HG02642 (cell line): ENCODE data around the gene RFNG.
A peak's percentile ranks its signal among the peaks of the same experiment; 100 is the strongest.

Source experiments
- ATAC-seq: cut with Tn5 transposase; IDR thresholded peaks from one replicate; pipeline ENCODE4 v1.9.1; 2021; ENCODE audit warnings: mild to moderate bottlenecking; ENCODE audit not compliant: unreplicated experiment, poor library complexity

Gene RFNG

DNA sequence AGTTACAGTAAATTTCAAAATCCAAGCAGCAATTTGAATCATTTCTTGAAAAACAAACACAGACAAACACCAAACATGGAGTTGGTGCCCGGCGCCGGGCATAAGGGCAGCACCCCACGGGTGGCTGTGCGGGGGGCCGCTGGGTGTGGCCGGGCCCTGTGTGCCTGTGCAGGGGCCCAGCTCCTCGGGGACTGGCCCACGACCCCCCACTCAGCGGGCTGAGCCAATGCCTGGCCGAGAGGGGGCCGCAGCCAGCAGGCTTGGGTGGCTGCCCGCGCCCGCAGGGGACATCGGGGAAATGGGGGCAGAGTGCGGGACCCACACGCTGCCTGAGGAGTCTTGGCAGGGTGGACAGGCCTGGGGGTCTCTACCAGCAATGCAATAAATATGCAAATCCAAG lies 26.8 kb upstream of the RFNG start:
- ATAC-seq = no peak

DNA sequence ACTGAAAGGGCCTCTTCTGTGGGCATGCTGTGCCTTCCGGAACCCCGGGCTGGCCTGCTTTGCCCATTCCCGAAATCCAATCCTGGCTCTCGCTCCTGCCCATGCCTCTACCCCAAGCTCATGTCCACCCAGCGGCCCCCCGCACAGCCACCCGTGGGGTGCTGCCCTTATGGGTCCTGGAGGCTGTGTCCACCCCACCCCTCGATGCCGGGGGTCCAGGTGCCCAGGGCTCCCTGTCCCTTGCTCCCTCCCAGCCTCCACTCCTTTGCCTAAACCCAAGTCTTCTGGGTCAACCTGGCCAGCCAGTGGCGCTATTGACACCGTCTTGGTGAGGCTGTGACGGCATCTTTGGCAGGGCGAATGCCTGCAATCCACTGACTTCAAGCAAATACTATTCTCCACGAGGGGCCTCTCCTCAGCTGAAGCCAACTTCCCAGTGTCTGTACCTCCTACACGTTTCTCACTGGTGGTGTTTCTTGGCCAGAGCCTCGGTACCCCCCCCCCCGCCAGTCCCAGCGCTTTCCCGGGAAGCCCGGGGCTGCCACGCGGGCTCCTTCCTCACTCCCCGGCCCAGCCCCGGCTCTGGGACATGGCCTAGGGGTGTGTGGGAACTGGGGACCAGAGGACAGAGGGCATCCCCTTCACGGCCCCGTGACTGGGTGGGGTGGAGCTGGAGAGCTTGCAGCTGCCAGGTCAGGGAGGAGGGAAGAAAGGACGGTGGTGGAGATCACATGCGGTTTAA lies 26.2 kb upstream of the RFNG start:
- ATAC-seq = no peak

DNA sequence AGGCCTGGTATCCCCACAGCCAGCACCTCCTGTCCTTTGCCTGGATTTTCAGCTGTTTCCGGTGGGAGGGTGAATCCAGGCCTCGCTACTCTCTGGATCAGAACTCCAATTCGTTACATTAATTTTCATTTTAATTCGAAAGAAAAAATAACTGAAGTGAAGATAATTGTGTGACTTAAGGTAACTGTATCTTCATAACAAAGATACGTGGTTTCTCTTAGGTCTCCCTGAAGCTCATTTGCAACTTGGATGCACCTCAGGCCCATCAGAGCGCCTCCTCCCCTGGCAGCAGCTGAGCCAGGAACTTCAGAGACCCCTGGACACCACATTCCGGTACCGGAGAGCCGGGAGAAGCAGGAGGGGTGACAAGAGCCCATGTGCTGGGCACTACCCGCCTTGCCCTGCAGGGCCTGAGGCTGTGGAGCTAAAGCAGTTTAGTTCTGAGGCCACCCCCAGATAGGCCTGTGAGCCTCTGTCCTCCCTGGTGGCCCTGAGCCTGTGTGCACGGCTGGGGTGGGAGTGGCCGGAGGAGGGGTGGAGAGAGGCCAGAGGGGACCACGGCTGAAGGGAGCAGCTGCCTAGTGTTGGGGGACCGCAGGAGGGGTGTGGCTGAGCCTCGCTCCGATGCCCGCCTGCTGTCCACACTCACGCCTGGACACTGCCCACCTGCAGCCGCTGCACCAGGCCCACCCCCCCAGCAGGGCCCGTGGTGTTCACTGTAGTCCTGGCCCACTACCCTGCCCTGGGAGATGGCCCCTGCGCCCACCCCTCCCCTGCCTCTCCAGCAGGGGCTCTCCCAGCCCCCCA lies 25.4 kb upstream of the RFNG start:
- no peak for ATAC-seq

DNA sequence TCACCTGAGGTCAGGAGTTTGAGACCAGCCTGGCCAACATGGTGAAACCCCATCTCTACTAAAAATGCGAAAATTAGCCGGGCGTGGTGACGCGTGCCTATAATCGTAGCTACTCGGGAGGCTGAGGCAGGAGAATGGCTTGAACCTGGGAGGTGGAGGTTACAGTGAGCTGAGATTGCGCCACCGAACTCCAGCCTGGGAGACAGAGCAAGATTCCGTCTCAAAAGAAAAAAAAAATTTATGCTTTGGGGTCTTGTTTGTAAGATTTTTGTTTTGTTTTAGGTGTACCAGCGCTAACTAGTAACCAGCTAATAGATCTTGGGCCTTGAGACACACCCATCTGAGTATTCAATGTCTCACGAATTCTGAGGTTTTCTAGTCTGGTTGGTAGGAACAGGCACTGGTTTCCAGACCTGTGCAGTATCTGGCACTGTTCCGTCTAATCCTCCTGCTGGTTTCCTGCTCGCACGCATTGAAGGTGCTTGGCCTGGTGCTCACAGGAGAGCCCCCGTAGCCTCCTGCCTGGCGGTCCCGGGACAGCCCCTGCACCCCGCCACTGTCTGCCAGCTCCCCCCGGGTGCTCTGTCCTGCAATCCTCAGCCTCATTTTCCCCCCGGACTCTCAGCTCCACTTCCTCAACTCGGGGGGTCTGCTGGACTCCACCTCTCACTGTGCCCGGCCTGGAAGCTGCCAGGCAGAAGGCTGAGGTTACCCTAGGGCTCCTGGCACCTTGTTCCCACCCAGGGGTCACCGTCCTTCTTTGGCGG lies 24.6 kb upstream of the RFNG start:
- no peak for ATAC-seq

DNA sequence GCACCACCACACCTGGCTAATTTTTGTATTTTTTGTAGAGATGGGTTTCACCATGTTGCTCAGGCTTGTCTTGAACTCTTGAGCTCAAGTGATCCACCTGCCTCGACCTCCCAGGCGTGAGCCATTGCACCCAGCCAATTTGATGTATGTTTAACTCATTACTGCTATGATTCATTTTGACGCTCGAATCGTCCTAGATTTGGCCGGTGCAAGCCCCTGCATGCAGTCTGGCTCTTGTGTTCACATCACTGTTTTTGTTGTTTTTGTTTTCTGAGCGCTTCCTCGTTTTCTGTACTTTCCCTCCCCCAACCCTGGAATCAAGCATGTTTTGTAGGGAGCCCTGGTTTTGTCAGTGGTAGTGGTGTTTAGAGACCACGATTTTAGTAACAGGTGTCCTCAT lies 21.8 kb upstream of the RFNG start:
- ATAC-seq = no peak

DNA sequence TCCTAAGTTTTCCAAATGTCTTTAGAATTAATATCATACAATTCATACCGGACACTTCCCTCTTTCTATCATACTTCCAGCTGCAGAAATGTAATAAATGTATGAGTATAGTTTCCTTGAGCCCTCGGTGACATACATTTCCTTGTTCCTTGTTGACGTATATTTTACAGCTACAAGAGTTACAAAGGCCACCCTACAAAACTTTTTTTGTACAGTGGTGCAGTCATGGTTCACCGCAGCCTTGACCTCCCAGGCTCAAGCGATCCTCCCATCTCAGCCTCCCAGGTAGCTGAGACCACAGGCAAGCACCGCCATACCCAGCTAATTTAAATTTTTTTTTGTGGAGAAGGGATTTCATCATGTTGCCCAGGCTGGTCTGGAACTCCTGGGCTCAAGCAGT lies 21.2 kb upstream of the RFNG start:
- no peak for ATAC-seq

DNA sequence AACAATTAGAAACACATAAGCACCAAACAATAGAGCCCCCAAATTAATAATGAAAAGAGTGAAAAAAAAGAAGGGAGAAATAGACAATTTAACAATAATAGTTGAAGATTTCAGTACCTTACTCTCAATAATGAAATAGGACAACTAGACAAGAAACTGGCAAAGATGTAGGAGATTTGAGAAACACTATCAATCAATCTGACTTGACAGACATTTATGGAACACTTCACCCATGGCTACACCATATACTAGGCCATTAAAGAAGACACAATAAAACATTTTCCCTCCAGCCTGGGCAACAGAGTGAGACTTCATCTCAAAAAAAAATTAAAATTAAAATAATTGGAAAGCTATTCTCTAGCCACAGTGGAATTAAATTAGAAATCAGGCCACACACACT lies 19.0 kb upstream of the RFNG start:
- no peak for ATAC-seq

DNA sequence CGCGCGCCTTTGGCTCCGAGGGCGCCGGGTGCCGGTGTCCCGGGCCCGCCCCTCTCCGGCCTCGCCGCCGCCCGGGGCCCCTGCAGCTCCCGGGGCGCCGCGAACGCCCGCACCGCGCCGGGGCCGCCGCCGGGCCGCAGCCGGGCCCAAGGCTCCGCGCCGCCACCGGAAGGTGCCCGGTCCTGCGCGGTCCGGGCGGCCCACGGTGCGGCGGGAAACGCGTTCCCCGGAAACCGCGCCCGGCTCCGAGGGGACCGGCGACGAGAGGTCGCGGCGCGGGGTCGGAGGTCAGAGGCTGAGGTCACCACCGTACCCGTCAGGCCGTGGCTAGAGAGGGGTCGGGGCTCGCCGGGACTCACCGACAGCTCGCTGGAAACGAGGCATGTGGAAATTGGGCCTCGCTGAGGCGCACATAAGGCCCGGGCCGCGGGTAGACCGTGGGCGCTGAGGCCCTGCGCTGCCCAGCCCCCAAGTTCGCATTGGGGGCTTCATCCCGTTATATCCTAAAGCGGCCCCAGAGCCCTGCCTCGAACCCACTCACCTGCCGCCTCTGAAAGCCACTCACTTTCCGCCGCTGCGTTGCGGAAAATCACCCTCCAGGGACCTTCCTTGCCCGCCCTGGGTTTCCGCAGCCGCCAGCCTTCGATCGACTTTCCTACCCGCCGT lies 14.2 kb upstream of the RFNG start, which contains the start of gene DUS1L:
Gene DUS1L, minus strand, starts transcription at position 167 of the 666 bp plus-strand sequence. CDS start 745 bp downstream, outside the sequence.
- peak; percentile 76 for ATAC-seq

DNA sequence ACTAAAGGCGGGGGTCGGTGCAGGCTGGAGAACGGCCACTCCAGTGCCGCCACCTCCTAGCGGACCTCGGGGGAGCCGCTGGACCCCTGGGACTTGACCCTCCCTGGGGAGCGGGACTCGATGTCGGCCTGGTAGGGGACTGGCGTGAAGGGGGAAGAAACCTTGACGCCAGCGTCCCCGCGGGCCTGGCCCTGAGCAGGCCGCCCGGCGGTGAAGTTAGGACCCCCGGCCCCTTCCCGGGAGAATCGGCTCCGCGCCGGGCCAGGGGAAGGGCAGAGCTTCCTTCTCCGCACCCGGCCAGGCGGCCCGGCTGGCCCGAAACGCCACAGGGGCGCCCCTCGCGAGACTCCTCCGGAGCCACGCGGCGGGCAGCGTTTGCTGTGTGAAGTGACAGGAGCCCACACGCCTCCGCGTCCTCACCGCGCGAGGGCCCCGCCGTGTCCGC lies 13.6 kb upstream of the RFNG start:
- ATAC-seq = peak; percentile 30

DNA sequence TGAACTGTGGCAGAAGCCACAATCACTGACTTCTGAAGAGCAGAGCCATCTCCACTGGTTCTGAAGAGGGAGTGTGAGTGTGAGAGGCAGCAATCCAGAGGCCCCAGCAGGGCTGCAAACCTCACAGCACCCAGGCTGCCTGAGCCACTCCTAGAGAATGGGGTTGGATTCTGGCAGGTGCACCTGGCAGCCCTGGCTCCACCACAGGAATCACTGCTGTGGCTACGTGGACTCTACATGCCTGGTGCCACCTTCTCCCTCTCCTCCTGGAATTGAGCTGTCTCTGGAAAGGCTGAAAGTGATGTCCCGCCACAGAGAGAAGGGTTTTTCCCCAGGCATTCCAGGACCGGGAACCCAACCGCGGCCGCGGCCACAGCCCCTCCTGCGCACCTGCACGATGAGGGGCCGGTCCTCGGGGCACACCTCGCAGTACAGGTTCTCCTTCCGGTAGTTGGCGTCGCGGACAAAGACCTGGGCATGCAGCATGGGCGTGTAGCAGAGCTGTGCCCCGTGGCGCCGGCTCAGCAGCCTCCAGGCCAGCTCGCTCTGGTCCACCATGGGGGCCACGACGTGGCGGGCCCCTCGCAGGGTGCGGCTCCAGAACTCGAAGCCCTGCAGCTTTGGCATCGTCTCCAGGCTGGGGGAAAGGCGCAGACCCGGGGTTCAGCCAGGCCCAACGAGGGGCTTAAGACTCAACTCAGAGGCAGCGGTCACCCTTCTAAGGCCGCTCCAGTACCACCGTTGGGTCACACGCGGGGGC lies 13.0 kb upstream of the RFNG start:
- no peak for ATAC-seq

DNA sequence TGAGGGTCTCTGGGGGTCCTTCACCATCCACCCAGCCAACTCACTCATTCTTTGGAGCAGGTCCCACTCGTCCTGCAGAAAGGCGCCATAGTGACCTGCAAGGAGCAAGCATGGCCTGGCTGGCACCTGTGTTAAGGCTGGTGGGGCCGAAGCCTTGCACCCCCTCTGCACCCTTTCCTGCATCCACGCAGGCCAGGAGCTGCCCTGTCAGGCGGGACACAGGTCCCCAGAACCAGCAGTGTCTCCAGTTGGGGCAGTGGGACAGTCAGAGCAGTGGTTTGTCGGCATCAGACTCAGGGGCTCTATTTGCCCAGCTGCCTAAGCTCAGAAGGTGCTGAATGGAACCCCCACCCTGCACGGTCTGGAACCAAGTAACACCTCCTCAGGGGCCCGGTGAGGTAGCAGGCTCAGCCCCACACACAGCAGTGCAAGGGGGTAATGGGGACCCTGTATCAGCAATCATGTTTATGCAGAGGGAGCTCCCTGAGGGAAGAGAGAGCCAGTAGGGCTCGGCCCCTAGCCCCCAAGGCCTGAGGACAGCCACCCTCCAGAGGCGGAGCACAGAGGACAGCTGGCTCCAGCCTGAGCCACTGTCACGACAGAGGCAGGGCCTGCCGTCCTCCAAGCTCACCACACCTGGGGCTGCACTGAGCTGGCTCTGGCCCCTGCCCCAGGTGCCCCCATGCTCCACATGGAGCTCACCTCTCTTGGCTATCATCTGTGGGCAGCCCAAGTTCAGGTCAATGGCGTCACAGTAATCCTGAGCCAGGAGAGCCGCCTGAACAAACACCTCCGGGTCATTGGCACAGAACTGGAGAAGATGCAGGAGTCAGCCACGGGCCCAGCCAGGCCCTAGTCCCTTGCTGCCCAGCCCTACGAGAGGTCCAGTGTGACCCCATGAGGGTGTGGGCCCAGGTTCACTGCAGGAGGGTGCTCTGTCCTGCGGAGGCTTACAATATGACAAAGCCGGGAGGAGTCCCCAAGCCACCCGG lies 12.1 kb upstream of the RFNG start:
- no peak for ATAC-seq

DNA sequence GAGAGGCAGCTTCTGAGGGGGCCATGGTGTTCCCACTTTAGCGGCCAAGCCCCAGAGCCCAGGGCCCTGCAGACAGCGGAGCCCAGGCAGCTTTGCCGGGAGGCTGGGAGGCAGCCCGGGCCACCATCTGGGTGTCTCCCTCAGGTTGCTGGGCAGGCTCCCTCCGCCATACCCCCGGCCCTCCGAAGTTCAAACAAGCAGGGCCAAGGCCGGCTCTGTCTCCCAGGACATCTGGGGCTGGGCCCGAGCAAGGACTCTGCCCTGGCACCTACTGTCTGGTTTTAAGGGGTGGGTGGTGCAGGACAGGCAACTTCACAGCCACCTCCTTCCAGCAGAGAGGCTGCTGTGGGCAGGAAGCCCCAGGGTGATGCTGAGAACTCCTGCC lies 11.4 kb upstream of the RFNG start:
- no peak for ATAC-seq

DNA sequence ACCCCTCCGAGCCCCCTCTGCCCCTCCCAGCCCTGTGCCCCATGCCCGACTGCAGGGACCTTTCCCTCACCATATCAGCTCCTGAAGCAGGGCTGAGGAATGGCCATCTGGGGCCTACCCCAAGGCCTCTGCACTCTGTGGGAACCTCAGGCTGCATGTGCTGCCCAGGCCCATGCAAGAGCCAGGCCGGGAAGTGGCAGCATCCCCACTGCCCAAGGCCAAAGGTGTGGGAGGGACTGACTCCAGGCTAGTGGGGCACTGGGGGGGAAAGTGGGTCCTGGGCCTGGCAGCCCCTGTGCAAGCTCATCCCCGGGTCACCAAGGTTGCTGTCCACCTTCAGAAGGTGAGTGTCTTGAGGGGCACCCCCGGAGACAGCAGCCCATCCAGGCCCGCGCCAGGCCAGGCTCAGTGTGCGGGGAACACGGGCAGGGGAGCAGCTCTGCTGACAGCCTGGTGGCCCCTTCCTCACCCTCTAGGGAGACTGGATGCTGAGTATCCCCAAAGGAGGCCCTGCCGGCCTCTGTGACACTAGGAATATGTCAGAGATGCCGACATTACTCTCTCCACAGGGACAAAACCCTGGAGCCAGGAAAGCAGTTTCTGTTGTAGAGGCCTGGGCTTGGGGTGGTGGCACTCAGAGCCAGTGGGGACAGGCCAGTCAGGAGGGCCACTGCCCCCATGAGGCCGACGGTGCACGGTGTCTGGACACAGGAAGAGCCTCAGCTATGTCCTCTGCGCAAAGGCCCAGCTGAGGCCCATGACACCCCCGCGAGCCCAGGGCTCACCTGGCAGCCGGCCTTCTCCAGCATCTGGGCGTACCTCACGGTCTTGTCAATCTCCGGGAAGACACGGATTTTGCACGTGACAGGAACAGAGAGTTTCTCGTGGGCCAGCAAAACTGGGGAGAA lies 10.7 kb upstream of the RFNG start:
- ATAC-seq = no peak

DNA sequence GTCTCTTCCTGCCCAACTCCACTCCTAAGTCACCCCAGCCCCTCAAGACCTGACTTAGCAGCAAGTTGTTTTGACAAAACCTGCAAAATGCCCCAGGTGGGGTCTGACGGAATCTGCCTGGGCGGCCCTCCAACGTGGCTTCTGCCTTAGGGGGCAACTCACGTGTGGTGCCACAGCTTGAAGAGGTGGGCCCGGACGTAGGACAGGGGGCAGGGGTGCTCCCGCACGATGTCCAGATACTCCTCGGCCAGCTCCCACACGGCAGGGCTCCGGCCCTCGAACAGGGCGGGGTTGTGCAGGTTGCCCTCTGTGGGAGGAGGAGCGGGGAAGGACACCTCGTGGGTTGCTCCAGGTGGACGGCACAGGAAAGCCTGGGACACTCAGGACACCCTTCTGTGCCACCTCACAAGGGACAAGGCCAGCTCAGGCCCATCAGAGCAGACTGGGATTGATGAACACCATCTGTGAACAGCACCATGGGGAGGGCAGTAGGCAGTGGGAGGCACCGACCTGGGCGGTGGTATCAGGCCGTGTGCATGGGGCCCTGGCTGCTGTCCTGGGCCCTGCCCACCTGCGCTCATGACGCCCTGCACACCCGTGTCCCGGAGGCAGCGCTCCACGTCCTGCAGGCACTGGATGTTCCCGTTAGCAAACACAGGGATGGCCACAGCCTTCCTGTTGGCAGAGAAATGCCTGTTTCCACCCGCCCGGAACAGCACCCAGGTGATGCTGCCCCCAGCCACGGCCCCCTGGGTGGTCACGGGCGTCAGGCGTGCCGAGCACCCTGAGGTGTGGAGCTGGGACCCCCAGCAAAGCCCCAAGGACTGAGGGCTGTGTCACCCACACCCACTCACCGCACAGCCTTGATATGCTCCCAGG lies 9.7 kb upstream of the RFNG start:
- no peak for ATAC-seq

DNA sequence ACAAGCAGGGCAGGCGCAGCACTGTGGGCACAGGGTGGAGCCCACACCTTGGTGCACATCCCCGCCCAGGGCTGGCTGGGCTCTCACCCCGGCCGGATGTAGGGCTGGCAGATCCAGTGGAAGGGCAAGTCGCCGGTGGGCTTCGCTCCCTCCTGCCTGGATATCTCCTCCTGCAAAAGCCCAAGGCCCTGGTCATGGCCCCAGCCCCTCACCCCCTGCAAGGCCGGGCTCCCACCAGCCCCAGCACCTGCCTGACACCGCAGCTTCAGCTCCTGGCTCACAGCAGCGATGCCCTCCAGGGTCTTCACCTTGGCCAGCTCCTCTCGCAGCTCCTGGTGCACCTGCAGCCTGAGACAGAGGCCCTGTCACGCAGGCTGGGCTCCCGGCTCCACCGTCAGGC lies 9.0 kb upstream of the RFNG start:
- ATAC-seq = no peak

DNA sequence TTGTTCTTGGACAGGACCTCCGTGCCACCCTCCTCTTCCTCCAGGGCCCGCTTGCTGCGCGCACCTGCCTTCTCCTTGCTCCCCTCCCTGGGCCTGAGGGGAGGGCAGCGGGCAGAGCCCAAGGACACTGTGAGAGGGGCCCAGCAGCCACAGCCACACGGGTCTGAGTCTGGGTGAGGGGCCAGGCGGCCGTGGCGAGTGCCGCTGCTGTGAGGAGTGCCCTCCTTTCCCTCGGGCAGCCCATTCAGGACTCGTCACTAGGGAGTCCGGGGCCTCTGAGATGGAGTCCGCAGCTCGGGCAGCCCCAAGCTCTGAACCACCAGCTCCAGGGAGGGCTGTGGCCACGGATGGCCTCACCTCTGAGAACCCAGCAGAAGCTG lies 8.4 kb upstream of the RFNG start:
- no peak for ATAC-seq
